Kasumi-1 (cell line): ENCODE measurements around the gene MYO1B.
A peak's percentile ranks its signal among the peaks of the same experiment; 100 is the strongest.

Experiments used
- DNase-seq, 2 experiments: peaks; one replicate each; lab custom pipeline; 2025; lab: John Stamatoyannopoulos, UW

The MYO1B gene

DNA sequence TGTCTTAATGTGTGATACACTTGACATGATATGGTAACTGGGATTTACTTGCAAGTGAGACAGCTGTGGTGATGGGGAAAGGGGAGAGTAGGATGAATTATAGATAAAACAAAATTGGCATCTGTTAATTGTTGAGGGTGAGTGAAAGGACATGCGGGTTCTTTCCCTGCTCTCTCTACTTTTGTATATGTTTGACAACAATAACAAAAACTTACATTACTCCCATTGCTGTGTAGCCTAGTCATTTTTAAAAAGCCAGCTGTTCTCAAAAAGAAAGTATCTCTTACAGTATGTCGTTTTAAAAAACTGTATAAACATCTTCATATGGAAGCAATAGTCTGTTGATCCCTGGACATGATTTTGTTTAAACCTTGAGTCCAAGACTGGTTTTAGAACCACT lies 117.6 kb downstream of the MYO1B start:
- DNase-seq = no peak

GRCh38 chr2:191363267-191363666 lies 118.1 kb downstream of the MYO1B start:
- peak; percentile 69 to 85 for DNase-seq

GRCh38 chr2:191365089-191365488 lies 119.9 kb downstream of the MYO1B start:
- no peak for DNase-seq

DNA sequence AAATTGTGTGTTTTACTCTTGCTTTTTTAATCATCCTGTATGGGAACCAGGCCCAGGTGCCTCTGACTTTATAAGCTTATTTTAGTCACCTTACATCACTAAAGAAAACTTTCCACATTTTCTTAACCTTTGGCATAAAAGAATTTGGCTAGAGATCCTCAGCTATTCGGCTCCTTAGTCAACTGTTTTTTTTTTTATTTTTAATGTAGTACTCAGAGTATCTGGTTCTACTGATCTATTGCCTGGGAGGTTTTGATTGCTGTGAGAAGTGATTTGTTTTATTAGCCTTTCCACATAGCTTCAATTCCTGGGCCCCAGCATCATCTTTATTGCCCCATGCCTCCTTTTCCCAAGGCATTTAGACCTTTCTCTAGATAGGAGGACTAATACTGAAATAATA lies 121.0 kb downstream of the MYO1B start:
- no peak for DNase-seq

GRCh38 chr2:191369034-191369433 lies 123.8 kb downstream of the MYO1B start:
- peak; percentile 61 to 78 for DNase-seq

- DNase-seq = no peak
These were observed 129.2 kb downstream of the MYO1B start for GRCh38 chr2:191374366-191374765.

DNA sequence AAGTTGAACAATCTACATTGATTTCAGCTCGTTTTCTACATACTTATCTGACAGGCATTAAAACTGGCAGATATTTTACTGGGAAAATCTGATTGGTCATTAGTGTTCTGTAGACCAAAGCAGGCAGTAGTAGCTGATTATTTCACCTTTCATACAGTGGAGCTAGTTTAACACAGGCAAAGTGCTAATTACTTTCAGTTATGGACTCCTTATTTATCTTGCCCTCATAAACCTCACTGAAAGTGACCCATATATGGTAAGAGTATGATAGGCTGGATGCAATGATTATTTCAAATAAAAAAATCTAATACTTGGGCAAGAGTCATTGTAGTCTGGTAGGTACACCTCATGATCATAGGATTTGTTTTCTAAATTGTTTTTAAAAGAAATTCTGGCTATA lies 129.7 kb downstream of the MYO1B start:
- DNase-seq = no peak

DNA sequence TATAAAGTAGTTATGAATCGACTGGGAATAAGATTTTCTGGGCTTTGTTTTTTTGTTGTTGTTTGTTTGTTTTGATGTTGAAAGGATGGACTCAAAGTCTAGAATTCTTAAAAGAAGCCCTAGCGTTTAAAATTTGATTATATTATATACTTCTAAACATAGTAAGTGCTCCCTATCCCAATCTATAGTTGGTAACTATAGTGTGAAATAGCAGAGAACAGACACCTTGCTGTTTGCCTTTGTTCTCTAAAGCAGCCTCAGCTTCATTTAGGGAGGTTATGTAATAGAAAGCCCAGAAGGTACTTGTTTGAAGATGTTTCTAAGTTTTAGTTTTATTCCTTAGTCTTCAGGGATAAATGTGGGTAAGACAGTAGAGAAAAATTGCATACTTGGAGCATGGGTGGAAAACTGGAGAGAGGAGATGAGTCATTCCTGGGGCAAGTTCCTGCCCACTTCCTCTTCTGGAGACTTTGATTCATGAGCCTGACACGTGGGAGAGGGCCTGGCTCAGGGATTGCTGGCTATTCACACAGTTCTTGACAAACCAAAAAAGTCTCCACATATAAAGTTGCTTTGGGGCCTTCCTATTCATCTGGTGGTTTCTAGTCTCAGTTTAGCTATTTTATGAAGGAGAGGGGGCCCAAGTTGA lies 131.9 kb downstream of the MYO1B start:
- DNase-seq = peak; percentile 98

DNA sequence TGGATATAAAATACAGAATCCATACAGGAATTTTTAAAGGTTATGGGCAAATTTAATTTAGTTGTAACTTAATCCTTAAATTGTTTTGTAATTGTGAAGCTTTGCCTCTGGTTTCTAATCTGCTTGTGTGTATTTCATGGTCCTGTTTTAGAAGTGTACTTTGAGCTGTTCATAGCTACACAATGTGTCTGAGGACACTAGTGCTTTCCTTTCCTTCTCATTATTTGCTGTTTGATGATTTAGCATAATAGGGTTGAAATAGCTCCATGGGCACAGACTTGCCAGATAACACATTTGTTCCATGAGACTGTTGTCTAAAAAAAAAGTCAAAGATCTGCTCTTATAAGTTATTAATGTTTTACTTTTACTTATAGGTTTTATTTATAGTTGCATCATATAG lies 134.2 kb downstream of the MYO1B start:
- no peak for DNase-seq

DNA sequence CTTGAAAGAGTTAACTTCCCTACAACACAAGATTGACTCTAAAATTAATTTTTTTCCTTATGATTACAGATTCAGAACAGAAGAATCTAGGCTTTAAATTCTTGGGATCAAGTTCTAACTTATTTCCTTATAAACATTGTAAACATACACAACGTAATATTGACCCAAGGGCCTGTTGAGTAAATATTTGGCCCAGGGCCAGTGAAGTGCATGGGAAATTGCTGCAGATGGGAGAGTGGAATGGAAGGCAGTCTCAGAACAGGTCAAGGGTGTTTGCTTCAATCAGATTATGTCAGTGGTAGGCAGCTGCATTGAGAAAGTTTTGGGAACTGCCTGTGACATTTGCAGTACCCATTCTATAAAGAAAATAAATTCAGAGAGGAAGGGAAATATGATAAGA lies 137.6 kb downstream of the MYO1B start:
- DNase-seq = no peak

DNA sequence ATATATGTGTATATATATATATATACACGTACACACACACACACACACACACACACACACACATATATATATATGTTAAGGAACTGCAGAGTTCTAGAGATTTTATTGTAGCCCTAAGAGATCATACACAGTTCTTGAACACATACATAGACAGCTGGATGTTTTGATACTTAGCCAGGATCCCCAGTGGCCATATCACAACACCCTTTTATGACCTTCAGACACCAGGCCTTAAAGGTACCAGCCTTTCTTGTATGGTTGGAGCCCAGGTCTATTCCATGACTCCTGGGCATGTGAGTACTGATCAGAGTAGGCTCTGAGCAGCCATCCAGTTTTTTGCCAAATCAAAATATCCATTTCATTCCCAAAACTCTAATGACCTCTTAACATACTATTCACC lies 138.3 kb downstream of the MYO1B start:
- DNase-seq = no peak

- DNase-seq = no peak
These were observed 139.6 kb downstream of the MYO1B start for GRCh38 chr2:191384829-191385228.

- DNase-seq = no peak
These were observed 140.4 kb downstream of the MYO1B start for GRCh38 chr2:191385416-191386160.

DNA sequence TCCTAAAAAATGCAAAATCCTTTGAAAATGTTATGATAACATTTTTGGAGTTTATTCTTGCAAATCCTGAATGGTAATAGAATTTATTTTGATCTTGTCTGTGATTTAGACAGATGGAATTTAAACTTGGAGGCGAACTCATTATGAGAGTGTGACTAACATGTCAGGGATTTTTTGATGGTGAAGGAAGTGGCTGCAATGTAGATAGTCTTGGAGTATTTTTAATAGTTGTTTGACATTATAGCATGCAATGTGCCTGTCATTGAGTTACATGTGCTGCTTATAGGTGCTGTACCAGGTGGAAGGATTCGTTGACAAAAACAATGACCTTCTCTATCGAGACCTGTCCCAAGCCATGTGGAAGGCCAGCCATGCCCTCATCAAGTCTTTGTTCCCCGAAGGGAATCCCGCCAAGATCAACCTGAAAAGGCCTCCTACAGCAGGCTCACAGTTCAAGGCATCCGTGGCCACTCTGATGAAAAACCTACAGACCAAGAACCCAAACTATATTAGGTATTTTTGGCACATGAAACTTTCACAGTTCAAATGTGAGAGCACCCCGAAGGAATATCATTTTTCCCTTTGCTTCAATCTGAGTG lies 141.8 kb downstream of the MYO1B start:
- no peak for DNase-seq

GRCh38 chr2:191389288-191389687 lies 144.1 kb downstream of the MYO1B start:
- no peak for DNase-seq

DNA sequence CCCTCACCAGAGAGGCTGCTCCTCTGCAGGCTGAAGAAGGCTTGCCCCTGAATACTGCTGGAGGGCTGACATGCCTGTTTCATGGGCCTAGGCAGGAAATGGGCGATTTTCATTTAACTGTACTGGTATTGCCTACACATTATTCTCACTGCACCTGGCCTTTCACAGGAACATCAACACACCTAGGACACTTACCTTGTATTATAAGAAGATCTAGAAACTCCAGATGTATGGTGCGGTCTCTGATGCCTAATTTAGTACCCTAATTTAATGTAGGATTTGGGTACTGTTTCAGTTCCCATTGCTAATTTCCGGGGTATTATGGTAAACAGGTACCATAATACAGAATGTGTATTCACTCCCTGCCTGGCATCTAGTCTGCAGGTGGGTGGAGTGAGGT lies 146.0 kb downstream of the MYO1B start:
- no peak for DNase-seq

DNA sequence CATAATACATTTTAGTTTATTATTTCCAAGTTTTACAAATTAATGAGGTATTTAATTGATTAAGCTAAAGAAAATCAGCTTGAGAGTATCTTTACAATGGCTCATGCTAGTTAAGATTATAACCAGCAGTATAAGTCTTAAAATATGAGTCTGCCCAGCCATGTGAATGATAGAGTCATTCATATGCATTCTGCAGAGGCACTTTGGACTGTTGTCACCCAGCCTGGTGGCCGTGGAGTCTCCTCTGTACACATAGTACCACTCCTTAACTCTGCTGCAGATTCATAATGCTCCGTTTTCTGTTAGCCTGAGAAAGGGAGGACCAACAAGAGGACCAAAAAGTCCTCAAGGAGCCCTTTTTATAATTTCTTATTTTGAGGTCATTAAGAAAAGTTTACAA lies 148.8 kb downstream of the MYO1B start:
- DNase-seq = no peak

DNA sequence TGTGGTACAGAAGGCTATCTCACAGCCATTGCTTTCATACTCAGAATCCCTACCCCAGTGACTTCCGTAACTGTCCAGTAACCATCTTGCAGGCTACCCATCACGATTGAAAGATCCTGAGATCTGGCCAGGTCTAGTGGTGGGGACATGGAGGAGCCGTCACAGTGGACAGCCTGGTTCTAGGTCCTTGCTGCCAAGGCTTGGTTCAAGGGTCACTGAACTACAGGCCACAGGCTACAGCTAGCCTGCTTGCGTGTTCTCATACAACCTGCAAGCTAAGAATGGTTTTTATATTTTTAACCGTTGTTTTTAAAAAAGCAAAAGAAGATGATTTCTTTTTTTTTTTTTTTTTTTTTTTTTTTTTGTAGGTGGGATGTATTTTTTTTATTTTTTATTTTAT lies 151.6 kb downstream of the MYO1B start:
- DNase-seq = no peak

- DNase-seq = no peak
These were observed 154.4 kb downstream of the MYO1B start for GRCh38 chr2:191399601-191400000.

- no peak for DNase-seq
These were observed 156.1 kb downstream of the MYO1B start for GRCh38 chr2:191401287-191401686.

DNA sequence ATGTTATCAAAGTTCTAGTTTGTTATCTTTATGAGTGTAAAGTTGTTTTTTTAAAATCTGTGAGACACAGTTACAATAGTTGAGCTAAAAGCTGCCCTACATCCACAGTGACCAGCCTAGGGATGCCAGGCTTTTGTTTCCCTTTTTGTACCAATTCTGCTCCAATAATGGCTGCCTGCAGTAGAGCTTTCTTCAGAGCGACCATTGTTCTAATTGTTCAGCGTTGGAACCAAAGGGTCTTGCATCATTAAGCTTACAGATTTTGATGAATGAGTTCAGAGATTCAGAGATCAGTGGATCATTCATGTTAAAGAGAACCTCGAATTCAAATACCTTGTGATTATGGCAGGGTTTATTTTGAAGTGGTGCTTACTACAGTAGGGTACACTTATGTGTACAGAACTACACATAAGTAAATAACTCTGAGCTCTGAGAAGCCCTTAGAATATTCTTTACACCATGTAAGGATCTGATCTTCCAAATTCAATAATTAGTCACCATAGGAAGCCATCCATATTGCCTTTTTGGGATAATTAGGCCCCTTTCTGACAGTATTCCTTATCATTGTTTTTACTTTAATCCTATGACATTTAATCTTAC lies 157.9 kb downstream of the MYO1B start:
- no peak for DNase-seq

- no peak for DNase-seq
These were observed 159.4 kb downstream of the MYO1B start for GRCh38 chr2:191404568-191404991.

DNA sequence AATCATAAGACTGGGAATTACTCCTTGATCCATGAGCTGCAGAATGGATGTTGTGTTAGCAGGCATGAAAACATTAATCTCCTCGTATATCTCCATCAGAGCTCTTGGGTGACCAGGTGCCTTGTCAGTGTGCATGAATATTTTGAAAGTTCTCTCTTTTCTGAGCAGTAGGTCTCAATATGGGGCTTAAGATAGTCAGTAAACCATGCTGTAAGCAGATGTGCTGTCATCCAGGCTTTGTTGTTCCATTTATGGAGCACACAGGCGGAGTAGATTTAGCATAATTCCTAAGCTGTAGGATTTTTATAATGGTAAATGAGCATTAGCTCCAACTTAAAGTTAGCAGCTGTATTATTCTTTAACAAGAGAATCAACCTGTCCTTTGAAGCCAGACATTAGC lies 160.3 kb downstream of the MYO1B start:
- no peak for DNase-seq
